Measurements from ENCODE around the gene TAGLN3.

Gene TAGLN3

DNA sequence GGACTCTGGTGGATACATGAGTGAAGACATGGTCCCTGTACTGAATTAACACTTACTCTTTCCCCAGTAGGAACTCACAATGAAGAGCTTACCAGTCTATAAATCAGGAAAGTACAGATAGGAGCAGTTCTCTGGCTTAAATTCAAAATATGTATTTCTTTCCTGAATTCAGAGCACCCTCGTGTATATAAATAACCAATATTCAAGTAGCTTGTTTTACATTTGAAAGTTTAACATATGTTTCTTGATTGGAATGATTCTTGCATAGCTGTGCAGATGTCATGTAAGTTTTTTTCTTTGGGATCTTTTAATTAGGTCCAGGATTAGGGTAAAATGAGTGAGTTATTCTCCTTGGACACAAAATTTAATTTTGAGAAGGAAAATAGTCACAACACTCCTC lies 21.0 kb downstream of the TAGLN3 start:
- no peak for DNase-seq
- Histone ChIP-seq H3K27ac (no peak overlapping the region), H3K36me3 (replicated peaks) (no peaks in the 10 kb centered on the region), H3K27me3 (replicated peaks) (no peaks in the 10 kb centered on the region), H3K4me3 (ENCODE audit: low read depth, low read length) (no peak overlapping the region)
- in situ Hi-C loops (cut with HindIII; ENCODE audit: low pct_ligation_motif_present, low sequenced_read_pairs): no loop called here
- TF ChIP-seq, protein P1, sequence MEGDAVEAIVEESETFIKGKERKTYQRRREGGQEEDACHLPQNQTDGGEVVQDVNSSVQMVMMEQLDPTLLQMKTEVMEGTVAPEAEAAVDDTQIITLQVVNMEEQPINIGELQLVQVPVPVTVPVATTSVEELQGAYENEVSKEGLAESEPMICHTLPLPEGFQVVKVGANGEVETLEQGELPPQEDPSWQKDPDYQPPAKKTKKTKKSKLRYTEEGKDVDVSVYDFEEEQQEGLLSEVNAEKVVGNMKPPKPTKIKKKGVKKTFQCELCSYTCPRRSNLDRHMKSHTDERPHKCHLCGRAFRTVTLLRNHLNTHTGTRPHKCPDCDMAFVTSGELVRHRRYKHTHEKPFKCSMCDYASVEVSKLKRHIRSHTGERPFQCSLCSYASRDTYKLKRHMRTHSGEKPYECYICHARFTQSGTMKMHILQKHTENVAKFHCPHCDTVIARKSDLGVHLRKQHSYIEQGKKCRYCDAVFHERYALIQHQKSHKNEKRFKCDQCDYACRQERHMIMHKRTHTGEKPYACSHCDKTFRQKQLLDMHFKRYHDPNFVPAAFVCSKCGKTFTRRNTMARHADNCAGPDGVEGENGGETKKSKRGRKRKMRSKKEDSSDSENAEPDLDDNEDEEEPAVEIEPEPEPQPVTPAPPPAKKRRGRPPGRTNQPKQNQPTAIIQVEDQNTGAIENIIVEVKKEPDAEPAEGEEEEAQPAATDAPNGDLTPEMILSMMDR (IDR thresholded peaks at IDR 0.05; ENCODE audit: low read depth, low read length, missing control alignments): no peak

DNA sequence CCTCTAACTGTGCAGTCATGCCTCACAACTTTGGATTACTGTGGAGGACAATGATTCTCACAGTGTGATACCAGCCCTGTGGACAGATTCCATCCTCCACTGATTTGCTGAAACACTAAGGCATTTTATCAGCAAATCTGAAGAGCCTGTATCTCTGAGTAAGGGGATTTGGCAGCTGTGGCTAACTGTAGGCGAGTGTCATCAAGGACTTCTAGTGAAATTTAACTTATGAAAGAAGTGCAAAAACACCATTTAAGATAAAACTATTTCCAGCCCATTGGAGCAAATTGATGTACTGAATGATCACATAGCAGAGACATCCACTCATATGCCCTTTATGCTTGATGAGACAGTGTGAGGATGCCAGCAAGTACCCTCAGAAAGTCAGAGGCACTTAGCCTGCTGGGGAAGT lies 22.0 kb downstream of the TAGLN3 start:
- no peaks in the 10 kb centered on the region for H3K36me3 ChIP-seq (replicated peaks)
- no peak overlapping the region for H3K27ac ChIP-seq
- TF ChIP-seq, protein P1 (IDR thresholded peaks at IDR 0.05; ENCODE audit: low read depth, low read length, missing control alignments): no peak
- in situ Hi-C loops (cut with HindIII; ENCODE audit: low pct_ligation_motif_present, low sequenced_read_pairs): no loop called here
- DNase-seq: no peak
- no peak overlapping the region for H3K4me3 ChIP-seq (ENCODE audit: low read depth, low read length)
- no peaks in the 10 kb centered on the region for H3K27me3 ChIP-seq (replicated peaks)

DNA sequence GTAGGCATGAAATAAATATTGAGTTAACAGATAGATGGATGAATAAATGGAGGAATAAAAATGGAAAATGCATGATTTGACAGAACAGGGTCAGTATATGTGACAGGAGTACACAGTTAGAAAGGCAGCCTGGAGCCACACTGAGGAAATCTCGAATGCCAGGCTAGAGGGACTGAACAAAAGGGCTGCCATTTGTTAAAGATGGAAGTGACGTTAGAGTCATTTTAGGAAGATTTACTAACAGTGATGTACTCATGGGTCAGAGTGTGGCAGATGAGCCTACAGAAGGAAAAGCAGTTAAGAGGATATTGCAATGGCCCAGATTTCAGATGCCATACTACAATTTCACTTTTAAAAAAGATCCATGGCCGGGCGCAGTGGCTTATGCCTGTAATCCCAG lies 28.4 kb downstream of the TAGLN3 start:
- no peak for DNase-seq
- H3K4me3 ChIP-seq (ENCODE audit: low read depth, low read length): no peak overlapping the region
- TF ChIP-seq, protein P1 (IDR thresholded peaks at IDR 0.05; ENCODE audit: low read depth, low read length, missing control alignments): no peak
- H3K36me3 ChIP-seq (replicated peaks): no peaks in the 10 kb centered on the region
- in situ Hi-C loops (cut with HindIII; ENCODE audit: low pct_ligation_motif_present, low sequenced_read_pairs): no loop called here
- H3K27me3 ChIP-seq (replicated peaks): no peaks in the 10 kb centered on the region
- no peak overlapping the region for H3K27ac ChIP-seq

DNA sequence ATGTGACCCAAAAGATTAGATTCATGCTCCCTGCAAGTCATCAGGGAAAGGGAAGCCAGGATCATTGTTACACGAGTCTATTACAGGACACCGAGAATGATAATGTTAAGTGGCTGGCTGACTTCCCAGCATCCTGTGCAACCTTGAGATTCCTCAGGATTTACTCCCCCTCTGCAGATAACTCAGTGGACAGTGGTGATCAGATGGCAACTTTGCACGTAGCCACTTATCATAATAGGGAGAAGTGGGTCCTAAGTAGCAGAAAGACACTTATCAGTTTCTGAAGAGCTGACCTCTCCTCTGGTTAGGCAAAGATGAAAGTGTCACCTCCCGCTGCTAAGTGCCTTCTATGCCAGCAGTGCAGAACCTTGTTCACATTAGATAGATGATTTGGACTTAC lies 29.1 kb downstream of the TAGLN3 start:
- Histone ChIP-seq H3K4me3 (ENCODE audit: low read depth, low read length) (no peak overlapping the region), H3K36me3 (replicated peaks) (no peaks in the 10 kb centered on the region), H3K27ac (no peak overlapping the region), H3K27me3 (replicated peaks) (no peaks in the 10 kb centered on the region)
- DNase-seq: no peak
- TF ChIP-seq, protein P1 (IDR thresholded peaks at IDR 0.05; ENCODE audit: low read depth, low read length, missing control alignments): no peak
- in situ Hi-C loops (cut with HindIII; ENCODE audit: low pct_ligation_motif_present, low sequenced_read_pairs): no loop called here

DNA sequence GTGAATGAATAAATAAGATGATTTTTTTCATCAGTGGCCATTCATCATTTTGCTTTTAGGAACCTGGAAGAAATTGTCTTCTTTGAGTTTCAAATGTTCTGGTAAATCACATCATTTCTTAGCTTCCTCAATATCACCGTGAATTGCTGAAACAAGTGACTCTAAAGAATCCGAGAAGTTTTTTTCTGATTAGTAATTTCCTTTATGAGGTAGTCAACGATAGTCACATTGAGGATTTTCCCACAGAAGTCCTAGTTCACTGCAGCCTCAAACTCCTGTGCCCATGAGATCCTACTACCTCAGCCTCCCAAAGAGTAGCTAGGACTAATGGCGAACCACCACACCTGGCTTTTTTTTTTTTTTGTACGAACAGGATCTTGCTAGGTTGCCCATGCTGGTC lies 32.2 kb downstream of the TAGLN3 start:
- no peaks in the 10 kb centered on the region for H3K27me3 ChIP-seq (replicated peaks)
- H3K27ac ChIP-seq: no peak overlapping the region
- no peak overlapping the region for H3K4me3 ChIP-seq (ENCODE audit: low read depth, low read length)
- no peaks in the 10 kb centered on the region for H3K36me3 ChIP-seq (replicated peaks)
- TF ChIP-seq, protein P1 (IDR thresholded peaks at IDR 0.05; ENCODE audit: low read depth, low read length, missing control alignments): no peak
- DNase-seq: no peak
- in situ Hi-C loops (cut with HindIII; ENCODE audit: low pct_ligation_motif_present, low sequenced_read_pairs): no loop called here

DNA sequence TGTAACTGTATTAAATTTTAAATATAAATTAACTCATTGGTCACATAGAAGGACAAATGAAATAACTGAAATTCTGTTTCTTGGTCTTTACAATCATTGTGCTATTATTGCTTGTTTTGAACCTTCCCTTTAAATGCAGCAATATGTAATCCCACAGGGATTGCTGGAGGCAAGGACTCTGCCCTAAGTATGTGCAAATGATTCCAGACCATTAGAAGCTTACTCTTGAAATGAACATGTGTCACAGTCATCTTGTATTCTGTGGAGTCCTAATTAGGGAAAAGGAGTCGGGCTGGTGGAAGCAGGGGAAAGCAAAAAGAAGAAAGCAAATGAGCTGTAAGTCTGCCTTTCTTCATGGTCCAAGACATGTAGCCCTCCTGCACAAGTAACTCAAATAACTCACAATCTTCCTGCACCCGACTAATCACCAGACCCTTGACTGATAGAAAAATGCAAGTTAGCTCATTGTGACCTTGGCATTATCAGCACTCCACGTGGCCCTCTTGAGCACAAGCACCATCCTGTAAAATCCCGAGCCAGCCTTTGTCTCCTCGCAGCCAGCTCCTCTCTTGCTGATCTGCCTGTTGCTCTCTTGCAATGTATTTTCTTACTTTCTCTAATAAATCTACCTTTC lies 33.5 kb downstream of the TAGLN3 start:
- H3K4me3 ChIP-seq (ENCODE audit: low read depth, low read length): no peak overlapping the region

More for the DNA sequence above, 33.5 kb downstream of the TAGLN3 start:
- no peak for DNase-seq
- TF ChIP-seq, protein P1 (IDR thresholded peaks at IDR 0.05; ENCODE audit: low read depth, low read length, missing control alignments): no peak
- H3K36me3 ChIP-seq (replicated peaks): no peaks in the 10 kb centered on the region
- no peaks in the 10 kb centered on the region for H3K27me3 ChIP-seq (replicated peaks)
- in situ Hi-C loops (cut with HindIII; ENCODE audit: low pct_ligation_motif_present, low sequenced_read_pairs): no loop called here
- H3K27ac ChIP-seq: no peak overlapping the region

All from brain microvascular endothelial cell (primary cell).